ENCODE results near the gene CADM1.
A peak's percentile ranks its signal among the peaks of the same experiment; 100 is the strongest.
"Not testable (repeated sequence)": the region's sequence is repeated elsewhere in the genome, so short reads cannot be mapped to it uniquely, and the experiment has no call there.

CADM1 gene

GRCh38 chr11:115476463-115477286, 27.5 kb downstream of the CADM1 start:
- DNase-seq, result no peak

DNA sequence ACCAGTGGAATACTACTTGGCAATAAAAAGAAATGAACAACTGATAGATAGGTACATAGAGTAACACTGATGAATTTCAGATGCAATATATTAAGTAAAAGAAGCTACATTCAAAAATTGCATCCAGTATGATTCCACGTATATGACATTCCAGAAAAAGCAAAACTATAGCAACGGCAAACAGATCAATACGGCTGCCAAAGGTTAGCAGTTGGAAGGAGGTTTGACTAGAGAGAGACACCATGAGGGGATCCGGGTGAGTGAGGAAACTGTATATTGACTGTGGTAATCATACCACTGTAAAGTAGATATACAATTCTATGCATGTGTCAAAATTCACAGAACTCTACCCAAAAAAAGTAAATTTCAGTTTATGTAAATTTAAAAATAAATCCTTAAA, 28.7 kb downstream of the CADM1 start:
- DNase-seq, result no peak

DNA sequence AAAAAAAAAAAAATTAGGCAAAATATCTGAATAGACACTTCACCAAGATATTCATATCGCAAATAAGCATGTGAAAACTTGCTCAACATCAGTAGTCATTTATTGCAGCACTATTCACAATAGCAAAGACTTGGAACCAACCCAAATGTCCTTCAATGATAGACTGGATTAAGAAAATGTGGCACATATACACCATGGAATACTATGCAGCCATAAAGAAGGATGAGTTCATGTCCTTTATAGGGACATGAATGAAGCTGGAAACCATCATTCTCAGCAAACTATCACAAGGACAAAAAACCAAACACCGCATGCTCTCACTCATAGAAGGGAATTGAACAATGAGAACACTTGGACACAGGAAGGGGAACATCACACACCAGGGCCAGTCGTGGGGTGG, 29.9 kb downstream of the CADM1 start:
- not testable (repeated sequence) for DNase-seq

DNA sequence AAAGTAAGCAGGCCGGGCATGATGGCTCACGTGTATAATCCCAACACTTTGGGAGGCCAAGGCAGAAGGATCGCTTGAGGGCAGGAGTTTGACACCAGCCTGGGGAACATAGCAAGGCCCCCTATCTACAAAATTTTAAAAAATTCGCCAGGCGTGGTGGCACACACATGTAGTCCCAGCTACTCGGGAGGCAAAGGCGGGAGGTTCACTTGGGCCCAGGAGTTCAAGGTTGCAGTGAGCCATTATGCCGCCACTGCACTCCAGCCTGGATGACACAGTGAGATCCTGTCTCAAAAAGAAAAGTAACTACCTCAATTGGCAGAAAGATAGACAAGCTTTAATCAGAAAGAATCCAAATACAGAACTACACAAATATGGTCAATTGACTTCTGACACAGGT, 31.0 kb downstream of the CADM1 start:
- DNase-seq, result no peak

DNA sequence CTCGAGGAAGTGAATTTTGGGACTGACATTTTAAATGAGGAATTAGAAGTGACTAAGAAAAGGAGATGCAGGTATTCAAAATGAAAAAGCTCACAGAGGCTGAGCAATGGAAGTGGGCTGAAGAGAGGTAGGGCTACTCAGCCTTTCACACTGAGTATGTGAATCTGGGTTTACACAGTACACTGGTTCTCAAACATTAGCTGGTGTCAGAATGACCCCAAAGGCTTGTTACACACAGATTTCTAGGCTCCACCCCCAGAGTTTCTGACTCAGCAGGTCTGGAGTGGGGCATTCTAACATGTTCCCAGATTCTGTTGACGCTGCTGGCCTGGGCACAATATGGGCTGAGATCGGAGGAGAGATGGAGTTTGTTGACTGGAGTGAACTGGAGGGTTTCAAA, 32.8 kb downstream of the CADM1 start:
- no peak for DNase-seq

- no peak for DNase-seq
Observed at GRCh38 chr11:115470928-115471327, 33.3 kb downstream of the CADM1 start.

DNA sequence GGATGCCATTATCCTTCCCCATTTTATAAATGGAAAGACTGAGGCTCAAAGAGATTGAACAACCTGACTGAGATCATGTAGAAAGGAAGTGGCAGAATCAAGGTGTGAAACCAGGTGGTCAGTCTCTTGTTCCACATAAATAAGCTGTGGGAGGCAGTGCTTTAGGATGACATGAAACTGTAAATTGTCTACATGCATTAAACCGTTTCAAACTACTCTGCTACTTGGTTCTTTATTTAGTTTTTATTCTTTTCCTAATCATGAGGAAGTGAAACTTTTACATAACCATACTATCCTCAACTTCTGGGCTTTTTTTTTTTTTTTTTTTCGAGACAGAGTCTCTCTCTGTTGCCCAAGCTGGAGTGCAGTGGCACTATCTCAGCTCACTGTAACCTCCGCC, 34.9 kb downstream of the CADM1 start:
- DNase-seq, result no peak

GRCh38 chr11:115466122-115466521, 38.1 kb downstream of the CADM1 start:
- DNase-seq, result no peak

DNA sequence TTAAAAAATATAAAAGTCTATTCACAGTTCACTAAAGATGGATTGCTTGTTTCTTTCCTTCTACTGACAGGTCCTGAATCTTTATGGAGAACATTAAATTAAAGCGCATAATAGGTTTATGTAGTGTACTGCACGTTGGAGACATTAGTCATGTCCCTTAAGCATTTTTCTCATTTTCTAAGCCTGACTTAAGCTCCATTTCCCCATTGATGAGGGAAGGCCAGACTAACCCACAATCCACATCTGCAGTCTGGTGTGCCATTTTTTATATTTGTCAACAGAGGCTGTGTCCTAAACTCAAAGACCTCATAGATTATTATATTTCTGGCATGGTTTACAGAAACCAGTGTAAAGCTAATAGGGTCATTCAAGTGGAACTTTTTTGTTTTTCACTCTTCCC, 39.9 kb downstream of the CADM1 start:
- no peak for DNase-seq

GRCh38 chr11:115463606-115464005, 40.6 kb downstream of the CADM1 start:
- no peak for DNase-seq

DNA sequence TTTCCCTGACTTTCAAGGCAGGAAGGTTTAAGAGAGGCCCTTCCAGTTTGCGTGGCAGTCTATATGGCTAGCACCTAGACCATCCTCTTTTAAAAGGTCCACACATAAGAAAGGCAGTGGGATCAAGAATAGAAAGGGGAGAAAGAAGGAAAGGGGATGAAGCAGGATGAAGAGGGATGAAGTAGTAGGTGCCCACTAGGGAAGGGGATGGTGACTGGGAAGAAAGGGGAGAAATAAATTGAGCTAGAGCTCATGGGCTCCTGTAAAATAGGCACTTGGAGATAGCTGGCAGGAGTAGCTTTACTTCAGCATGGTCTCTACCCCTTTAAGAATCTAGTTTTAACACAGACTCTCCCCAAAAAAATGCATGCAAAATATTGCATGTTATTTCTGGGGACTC, 41.5 kb downstream of the CADM1 start:
- no peak for DNase-seq

- no peak for DNase-seq
Observed at GRCh38 chr11:115462004-115462541, 42.1 kb downstream of the CADM1 start.

- DNase-seq, result no peak
Observed at GRCh38 chr11:115460512-115460911, 43.7 kb downstream of the CADM1 start.

- no peak for DNase-seq
Observed at GRCh38 chr11:115459563-115459962, 44.7 kb downstream of the CADM1 start.

GRCh38 chr11:115458877-115459276, 45.3 kb downstream of the CADM1 start:
- DNase-seq, result peak; percentile 52

DNA sequence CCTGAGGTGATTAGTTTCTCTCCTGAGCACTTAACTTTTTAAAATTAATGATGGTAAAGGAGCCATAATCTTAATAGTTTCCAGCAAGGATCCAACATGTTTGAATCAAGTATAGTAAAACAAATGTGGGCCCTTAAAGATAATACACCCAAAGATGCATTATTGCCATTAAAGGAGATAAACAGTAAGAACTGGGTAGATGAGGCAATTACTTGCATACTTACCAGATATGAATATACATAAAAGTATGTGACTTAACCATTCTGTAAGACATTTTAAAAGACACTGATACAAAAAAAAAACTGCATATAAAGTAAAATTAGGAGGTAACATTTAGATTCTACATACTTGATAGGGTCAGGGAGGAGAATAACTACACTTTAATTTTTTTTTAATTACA, 48.2 kb downstream of the CADM1 start:
- DNase-seq, result no peak

GRCh38 chr11:115455613-115456012, 48.6 kb downstream of the CADM1 start:
- DNase-seq, result no peak

DNA sequence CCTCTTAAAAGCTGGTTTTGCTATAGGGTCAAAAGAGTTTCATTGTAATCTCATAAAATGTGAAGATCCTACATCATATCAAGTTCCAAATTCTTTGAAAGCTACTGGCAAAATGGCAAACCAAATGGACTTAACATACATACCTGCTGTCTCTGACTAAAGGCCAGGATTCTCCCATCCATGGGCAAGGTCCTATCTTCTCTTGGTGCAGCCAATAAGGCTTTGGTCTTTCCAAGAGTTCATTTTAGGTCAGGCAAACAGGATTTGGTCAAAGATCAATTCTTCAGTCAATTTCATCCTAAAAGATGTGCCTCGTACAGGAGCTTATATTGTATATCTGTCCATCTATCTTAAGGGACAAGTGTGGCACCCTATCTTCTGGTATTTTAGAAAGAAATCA, 49.7 kb downstream of the CADM1 start:
- no peak for DNase-seq

DNA sequence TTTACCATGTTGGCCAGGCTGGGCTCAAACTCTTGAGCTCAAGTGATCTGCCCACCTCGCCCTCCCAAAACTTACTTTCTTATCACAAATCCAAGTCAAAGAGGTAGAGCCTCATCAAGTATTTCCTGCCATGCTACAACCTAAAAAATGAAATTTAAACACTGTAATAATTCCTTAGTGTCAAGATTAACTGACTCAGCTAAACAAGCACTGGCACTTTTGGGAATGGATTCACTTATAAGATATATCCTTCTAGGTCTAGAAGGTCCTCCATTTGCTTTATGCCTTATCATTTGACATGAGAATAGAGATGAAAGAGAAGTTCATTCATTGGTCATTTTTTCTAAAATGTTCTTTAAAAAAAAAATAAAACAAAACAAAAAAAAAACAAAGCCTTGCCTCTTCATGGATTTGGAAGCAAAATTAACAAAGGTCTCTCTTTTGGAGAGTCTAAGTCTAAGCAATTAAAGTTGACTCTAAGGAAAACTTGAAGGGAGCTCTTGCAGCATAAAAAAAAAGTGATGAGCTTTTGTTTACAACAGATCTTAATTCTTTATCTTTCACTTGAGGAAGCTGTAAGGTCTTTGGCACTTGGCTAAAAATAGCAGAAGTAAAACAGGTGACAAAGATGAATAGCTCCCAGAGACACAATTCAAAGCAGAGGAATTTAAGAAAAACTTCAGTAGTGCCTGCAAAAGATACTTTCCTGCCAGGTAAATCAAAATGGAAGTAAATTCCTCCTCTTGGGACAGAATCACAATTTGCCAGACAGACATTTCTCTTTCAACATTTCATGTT, 50.3 kb downstream of the CADM1 start:
- no peak for DNase-seq

- DNase-seq, result no peak
Observed at GRCh38 chr11:115452241-115452640, 52.0 kb downstream of the CADM1 start.

DNA sequence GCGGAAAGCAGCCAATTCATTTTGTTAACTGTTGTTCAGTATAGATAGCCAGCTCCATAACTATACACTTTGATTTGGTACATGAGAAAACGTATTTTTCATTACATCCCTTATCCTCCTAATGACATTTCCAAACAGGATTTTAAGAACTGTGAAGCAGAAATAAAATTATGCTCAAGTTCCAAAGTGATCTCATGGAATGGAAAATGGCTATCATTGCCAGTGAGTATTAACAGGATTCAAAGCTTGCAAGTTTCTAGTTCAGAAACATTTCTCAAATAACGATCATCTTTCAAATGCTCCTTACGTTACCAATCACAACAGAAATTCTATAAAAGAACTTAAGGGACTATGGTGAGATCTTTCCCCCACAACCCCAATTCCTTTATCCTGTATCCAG, 53.7 kb downstream of the CADM1 start:
- peak; percentile 31 for DNase-seq

DNA sequence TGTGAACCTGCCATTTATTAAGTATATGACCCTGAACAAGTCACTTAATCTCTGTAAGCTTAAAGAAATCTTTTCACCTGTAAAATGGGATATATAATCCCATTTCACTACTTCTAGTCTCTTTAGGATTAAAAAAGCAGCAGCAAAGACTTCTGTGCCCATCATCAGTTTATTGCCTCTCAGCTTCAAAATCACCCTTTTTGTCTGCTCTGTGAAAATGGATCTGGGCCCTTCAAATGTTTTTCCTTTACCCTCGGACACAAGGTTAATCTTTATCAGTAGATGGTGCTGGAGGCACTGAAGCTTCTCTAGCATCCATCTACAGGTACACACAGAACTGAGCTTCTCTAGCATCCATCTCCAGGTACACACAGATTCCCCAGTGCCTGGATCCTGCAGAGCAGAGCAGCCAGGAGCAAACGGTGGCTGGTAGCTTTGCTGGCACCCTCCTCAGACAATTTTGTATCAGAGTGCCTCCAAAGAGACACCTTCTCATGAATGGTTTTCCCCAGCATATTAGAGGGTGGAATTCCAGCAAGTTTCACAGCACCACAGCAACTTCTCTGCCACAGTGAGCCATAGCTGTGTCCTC, 56.8 kb downstream of the CADM1 start:
- DNase-seq, result no peak

- DNase-seq, result no peak
Observed at GRCh38 chr11:115446214-115446613, 58.0 kb downstream of the CADM1 start.

GRCh38 chr11:115444542-115444941, 59.7 kb downstream of the CADM1 start:
- DNase-seq, result no peak

Measured in eye (tissue), 1 donor.